Activated CD4-positive, alpha-beta T cell treated with anti-CD3 and anti-CD28 coated beads, Interleukin-2, amount 50 U/mL, for 48 hours (primary cell): ENCODE data around the gene PLCB4.

Experiments
- DNase-seq, 2 experiments: peaks; one replicate each; pipeline ENCODE4 v3.0.0-alpha.2; 2020

Gene PLCB4

DNA sequence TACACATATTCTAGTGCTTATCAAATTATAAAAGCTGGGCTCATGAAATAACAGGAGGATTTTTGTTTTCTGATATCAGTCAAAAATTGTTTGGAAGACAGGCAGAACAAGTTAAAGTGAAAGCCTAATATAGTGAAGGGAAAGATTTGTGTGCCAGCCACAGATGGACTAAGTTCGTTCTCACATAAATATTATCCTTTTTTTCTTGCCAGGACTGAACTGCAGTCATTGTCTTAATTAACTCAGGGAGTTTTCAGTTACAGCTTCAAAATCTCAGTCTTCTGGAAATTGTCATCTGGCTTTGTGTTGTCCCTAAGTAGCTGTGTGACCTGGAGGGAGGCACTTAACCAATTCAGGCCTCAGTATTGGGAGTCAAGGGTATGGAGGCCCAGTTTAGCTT is 40.7 kb downstream of the PLCB4 start:
- DNase-seq = no peak

DNA sequence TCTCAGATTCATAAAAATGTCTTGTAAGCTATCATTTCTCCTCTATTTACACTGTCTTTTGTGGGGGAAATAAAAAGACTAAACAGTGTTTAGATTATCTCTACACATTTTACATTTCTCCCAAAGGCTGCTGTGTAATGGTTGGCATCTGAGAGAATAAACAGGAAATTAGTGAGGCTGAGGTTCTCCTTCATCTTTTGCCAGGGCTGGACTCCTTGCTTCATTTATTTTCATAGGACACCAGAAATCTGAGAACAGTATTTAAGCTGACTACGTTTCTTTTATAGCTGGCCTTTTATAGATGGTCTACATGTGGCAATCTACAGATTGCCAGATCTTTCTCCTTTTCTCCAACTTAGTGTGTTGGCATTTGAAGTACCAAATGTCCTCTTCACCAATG is 41.5 kb downstream of the PLCB4 start:
- DNase-seq = no peak

DNA sequence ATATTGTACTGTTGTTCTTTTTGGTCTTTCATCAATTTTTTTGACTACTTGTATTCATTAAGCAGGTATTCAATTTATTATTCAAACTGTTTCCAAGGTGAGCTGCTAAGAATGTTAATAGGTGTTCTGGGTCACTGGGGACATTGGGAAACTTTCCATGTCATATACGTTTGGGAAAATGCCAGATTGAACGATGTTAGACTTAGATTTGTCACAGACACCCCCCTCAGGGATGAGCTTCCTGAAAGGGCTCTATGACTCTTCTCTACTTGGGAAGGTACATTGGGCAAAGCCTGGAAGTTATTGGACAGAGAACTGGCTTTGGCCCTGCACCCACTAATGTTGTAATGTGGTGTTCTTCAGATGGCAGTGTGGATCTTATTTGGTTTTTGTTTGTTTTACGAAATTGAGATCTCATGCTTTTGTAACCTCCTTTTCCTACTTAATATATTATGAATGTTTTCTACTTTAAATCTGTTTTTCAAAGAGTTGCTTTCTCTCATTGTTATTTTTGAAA is 42.1 kb downstream of the PLCB4 start:
- DNase-seq = no peak

DNA sequence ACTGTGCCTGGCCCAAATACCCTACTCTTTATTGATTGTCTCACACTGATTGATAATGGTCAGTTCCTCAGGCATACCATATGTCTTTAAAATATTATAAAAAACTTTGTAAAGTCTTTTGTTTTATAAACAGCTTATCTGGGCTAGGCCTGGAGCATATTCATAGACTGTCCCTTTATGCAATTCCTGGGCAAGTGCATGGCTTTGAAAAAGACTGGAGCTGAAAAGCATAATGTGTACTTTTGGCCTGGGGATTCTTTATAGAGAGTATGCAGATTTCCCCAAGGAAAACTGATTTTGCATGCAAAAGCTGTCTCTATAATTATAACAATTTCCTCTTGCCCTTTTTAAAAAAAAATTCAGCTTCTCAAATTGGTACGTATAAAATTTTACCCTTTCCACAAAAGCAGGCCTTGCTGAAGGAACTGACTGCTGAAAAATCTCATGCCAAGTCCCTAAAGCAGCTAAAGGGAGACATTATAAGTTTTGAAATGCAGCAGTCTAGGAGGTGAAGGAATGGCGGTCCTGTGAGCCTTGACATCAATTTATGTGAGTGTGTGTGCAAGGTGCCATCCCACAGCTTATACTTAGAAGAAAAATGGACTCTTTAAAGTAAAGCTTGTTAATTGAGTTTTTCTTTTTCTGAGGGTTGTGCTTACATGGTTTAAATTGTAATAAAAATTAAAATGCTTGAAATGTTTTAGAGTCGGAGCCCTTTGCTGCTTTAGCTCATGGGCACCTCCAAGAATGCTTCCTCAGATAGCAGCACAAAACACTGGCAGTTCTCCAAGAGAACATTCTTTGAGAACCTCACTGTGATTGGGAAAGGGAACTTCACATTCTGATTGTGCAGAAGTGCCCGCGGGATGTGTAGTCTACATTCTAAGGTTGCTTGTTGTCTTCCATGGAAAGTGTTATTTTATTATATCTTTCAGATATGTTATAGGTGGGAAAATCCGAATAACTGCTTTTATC is 43.9 kb downstream of the PLCB4 start:
- DNase-seq = no peak

DNA sequence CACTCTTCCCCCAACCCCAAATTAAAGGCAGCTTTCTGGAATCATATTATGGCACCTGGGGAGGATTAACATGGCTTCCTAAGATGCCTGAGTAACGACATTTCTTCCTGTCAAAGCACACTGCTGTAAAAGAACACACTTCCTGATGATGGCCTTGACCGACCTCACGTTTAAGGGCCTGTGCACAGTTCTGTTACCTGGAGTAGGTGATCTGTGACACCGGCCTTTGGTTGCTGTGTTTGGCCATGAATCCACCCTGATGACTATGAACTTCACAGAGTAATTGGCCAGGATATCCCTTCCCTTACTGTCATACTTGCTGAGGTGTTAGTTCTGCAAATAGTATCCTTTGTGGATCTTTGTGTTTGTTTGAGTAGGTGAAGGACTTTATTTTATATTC is 45.8 kb downstream of the PLCB4 start:
- DNase-seq = no peak

DNA sequence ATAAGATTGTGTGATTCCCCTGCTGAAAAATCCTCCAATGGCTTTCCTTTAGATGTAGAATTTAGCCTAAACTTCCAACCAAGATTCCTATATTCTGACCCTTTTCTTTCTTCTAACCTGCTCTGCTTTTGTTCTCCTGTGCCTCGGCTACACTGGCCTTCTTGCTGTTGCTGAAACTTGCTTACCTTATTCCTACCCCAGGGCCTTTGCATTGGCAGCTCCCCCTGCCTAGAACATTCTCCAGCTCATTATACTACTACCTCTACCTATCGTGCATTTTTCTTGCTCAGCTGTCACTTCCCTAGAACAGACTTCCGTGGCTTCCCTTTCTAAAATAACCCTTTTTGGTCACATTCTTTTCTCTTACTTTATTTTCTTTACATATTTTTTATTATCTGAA is 48.7 kb downstream of the PLCB4 start:
- no peak for DNase-seq

DNA sequence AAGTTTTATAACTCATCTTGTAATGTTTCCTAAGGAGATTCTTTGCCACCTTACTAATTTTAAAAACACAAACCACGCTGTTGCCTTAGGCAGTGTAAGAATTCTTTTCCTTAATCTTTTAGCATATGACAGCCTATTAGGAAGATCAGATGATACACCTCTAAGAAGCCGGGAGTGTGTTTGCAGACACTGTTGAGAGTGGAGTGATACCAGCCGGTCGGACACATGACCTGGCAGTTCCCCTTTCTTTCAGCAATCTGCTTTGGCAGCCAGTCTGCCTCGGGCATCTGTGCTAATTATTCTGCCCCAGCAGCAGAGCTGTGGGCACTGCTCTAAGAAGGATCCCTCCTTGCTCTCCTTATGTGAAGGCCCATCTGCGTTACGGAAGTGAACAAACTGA is 50.9 kb downstream of the PLCB4 start:
- DNase-seq = no peak

DNA sequence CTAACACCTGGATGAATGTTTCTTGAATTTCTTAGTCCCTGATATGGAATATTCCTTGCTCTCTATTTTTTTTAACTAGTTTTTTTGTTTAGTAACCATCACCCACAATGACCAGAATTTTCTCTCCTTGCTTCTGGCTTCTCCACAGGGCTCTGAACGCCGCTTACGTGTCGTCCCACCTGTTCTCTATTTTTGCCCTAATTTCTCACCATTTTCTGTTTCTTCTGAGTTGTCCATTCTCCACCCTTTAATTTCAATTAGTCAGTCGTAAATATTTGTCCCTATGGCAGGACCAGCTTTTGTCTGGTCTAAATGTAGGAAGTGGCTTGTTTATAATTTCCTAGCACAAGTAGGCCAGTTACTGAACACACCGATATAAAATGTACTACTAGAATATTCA is 52.3 kb downstream of the PLCB4 start:
- no peak for DNase-seq

DNA sequence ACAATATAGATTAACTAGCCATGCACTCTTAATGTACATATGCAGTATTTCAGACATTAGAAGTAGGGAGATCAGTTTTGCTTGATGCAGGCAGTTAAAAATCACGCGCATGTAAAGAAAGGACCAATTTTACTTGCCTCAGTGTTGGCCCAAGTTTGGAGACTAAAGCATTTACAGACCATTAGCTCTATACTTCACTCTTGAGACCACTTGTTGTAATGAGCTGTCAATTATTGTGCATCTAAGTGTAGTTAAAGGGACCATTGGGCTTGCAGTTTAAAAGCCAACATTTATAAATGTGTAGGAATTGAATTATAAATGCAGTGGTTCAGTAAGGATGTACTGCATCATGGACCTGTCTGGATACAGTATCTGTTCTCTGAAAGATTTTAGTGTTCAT is 53.7 kb downstream of the PLCB4 start:
- DNase-seq = no peak

DNA sequence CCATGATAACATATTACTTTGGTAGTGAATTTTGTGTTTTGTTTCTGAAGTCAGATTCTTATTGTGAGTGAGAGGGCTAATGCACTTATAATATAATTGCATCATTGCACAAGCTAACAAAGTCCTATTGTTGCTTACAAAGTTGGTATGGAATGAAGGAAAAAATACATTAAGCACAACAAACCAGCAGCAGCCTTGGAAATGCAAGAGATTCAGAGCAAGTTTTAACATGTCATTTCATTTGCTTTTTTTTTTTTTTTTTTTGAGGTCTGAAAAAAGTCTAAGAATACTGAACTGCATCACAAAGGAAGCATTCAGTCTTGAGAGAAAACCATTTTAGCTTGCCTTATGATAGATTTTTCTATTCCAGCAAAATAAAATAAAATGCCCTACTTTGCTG is 57.6 kb downstream of the PLCB4 start:
- DNase-seq = no peak

DNA sequence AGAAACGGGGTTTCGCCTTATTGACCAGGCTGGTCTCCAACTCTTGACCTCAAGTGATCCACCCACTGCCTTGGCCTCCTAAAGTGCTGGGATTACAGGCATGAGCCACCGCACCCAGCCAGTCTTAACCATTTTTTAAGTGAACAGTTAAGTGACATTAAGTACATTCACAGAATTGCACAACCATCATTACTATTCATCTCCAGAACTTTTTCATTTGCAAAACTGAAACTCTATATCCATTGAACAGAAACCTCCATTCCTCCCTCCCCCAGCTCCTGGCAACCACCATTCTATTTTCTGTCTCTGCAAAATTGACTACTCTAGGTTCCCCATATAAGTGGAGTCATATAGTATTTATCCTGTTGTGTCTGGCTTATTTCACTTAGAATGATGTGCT is 59.7 kb downstream of the PLCB4 start:
- DNase-seq = no peak

DNA sequence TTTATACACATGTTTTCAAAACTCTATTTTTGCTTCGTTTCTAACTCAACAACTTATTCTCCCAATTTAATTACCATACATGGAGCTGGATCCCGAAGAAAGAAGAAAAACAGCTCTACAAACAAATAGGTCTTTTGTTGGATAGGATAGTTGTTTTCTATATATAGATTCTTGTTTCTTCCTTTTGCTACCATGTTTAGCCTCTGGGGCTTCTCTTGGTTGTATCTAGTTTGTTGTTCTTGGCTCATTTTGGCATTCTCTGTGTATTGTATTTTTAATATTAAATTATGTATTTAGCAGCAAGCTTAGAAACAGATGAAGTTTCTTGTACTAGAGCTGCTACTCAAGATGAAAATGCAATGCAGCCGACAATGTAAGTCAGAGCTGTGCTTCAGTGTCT is 60.9 kb downstream of the PLCB4 start:
- no peak for DNase-seq

DNA sequence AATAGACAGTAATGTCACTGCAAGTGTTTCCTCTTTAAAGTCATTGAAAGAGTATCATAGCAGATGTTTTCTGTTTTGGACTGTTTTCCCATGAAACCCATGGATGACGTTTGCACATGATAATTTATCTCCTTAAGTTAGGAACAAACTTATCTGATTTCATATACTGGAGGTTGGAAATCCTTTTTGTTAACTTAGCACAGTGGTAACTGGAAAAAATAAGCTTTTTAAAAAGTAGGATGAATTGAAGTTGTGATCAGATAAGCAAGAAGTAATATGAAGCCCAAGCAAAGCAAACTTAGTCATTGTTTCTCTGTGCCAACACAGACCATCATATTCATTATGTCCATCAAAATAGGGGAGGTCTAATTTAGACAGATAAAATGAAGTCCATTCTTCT is 61.6 kb downstream of the PLCB4 start:
- no peak for DNase-seq

DNA sequence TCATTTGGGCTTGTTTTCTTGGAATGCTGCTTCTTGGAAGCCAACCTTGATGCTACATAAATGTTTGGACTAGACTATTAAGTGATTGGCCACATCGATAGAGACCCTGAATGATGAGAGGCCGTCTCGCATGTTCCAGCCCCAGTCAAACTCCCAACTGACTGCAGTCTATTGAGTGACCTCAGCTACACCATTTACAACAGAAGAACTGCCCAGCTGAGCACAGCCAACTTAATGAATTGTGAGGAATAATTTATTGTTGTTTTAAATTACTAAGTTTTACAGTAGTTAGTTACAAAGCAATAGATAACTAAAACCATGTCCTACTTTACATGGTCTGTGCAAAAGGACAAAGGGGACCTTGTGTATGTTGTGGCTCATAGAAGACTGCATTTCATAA is 63.0 kb downstream of the PLCB4 start:
- no peak for DNase-seq

DNA sequence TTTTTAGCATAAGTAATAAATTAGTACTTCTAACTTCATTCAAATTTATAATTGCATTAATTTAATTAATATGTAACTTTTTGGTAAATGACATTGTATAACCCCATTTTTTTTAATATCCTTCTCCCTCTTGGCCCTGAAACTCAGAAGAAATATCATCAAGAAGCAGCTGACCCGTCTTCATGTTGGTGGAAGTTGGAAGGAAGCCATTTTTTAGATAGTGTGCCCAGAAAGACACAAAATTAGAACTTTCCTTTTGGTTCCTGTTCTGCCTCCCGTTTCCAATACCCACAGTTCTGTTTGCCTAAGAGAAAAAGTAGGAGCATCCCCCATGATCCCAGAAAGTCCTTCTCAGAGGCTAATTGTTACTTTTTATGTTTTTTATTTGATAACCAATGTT is 65.5 kb downstream of the PLCB4 start:
- DNase-seq = no peak

DNA sequence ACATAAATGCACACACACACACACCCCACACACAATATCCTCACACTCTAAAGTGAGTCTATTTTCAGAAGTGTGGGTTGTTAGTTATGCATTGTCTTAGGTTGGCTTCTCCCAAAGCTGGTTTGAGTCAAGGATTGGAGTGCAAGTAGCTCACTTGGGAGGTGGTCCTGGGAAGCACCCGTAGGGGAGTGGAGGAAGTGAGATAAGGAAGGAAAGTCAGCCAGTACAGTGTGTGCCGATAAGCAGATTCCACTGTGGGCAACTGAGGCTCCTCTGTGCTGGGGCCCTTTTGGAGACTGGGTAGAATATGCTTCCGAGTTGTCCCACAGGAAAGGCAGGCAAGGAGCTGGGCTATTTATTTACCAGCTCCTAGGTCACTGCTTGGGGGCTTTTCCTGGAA is 67.2 kb downstream of the PLCB4 start:
- no peak for DNase-seq

DNA sequence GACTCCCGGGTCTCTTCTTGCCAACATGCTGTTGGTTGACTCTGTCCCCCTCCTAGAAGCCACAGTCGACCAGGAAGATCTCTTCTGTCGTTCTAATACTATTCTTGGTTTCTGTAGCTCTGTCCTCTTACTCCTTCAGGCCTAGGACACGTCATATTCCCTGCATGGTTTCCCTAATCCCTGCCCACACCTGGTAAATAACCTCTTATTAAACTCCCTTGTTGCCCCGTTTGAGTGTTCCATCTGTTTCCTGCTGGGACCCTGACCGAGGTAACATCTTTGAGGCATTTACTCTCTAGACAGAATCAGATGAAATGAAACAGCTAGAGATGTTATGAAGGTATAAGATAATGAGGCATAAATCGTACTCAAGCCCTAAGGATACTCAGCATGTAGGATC is 68.1 kb downstream of the PLCB4 start:
- no peak for DNase-seq

DNA sequence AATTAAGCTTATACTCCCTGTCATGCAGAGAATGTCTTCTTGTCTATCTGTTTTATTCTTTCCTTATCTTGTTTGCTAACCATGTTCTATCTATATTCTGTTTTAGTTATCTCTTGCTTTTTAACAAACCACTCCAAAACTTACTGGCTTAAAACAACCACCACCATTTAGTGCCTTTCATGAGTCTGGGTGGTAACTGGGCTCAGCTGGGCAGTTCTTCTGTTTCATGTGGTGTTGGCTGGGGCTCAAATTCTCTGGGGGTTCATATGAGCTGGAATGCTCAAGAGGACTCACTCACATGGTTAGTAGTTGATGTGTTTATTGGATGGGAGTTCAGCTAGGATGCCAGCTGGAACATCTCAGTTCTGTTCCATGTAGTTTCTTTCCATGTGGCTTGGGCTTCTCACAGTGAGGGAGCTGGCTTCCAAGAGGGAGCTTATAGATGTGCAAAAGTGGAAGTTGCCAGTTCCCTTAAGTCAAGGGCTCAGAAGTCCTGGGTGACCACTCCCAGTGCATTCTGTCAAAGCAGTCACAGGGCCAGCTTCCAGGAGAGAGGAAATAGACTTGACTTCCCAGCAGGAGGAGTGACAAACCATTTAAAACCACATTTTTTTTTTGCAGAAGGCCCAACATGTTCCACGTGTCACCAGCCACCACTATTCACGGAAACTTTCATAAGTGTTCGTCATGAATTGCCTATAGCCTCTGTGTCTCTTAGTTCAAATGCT is 70.4 kb downstream of the PLCB4 start:
- no peak for DNase-seq

DNA sequence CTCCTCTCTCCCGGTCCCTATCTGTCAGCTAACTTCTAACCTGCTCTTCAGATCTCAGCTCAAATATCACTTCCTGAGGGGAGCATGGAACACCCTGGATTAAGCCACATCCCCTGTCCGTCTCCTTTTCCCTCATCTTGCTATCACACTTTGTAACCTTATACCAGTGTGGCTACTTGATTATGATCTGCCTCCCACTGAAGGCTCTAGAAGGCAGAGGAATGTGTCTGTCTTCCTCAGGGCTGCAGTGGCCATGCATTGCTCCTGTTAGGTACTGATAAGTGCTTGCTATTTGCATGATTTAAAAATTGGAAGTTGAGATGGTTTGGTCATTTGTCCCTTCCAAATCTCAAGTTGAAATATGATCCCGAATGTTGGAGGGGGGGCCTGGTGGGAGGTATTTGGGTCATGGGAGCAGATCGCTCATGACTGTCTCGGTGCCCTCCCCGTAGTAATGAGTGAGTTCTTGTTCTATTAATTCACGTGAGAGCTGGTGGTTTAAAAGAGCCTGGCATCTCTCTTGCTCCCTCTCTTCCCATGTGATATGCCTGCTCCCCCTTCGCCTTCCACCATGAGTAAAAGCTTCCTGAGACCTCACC is 71.4 kb downstream of the PLCB4 start:
- DNase-seq = no peak

DNA sequence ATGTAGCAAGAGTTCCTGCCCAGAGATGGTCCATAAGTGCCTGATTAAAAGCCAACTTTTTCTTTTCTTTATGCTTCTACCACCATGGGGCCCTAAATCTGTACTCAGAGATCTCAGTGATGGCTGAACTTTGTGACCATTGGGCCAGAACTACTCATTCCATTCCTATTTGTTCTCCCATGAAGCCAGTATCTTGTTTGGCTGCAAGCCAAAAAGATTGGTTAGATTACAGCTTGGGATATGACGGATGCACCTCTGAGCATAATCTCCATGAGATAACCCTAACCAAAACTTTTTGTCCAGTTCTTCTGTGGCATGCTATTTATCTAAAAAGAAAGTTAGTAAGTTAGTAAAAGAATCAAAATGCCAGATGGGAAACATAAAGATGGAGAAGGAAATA is 72.2 kb downstream of the PLCB4 start:
- no peak for DNase-seq

DNA sequence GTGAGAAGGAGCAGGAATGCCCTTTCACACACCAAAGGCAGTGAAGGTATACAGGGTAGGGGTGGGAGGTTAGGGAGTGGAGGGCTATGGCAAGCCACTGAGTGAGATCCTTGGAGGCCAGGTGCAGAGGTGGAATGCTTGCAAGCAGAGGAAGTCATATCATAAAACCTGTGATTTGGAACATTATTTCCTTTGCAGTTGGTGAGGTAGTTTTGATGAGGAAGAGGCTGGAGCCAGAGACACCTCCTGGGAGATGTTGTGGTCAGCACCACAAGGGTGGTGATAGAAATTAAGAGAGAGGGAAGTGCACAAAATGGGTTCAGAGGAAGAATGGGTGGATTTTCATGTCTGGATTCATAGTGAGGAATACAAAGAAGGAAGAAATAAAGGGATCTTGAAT is 73.0 kb downstream of the PLCB4 start:
- DNase-seq = no peak

DNA sequence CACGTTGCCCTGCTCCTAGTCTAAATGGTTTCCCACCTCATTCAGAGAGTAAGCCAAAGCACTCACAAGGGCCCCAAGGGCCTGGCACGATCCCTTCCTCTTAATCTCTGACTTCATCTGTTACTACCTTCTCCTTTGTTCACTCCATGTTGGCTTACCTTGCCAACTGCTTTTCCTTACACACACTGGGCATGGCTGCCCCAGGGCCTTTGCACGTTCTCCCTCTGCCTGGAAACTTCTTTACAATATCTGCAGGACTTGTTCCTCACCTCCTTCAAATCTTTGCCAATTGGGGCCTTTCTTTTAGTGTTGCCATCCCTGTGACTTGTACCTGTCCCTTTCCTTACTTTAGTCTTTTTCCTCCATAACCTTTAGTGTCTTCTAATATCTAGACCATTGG is 73.9 kb downstream of the PLCB4 start:
- DNase-seq = no peak

DNA sequence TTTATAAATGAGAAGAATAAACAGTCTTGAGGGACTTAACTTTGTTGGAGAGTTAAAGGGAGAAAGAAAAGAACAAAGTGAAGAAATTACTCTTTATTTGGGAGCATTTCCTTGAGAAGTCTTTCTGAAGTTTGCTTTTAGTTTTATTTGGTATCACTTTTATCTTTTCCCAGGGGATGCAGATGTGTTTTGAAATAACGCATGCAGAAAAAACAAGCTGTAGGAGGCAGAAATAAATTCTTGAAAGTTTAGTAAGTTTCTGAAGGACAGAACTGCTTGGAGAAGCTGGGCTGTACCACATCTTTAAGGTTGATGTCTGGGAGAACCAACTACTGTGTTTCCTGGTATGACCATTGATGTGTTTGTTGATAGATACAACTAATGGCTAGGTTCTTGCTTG is 75.0 kb downstream of the PLCB4 start:
- DNase-seq = no peak

DNA sequence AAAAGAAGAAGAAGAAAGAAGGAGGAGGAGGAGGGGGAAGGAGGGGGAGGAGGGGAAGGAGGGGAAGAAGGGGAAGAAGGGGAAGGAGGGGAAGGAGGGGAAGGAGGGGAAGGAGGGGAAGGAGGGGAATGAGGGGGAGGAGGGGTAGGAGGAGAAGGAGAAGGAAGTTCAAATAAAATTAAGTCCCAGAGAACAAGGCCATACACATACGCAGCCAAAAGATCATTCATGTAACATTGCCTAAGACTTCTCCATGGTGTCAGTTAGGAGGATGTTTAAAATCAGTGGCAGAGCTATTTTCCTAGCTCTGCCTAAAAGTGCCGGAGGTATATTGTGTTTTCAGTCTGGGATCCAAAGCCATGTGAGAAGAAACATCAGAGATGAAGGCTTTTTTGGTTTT is 75.8 kb downstream of the PLCB4 start:
- no peak for DNase-seq
